Prostate gland (tissue), 1 donor: ENCODE data around the gene AMDHD2.

ENCODE experiments used
- POLR2A ChIP-seq: fragments of 450-650 bp; IDR thresholded peaks from one replicate; pipeline ENCODE4 v1.6.1; 2016; ENCODE audit warnings: antibody characterized with exemption, mild to moderate bottlenecking
- POLR2AphosphoS5 ChIP-seq: sonication (generic); formaldehyde crosslinking; IDR thresholded peaks from one replicate; pipeline ENCODE4 v1.6.1; 2017; ENCODE audit warnings: antibody characterized with exemption

DNA sequence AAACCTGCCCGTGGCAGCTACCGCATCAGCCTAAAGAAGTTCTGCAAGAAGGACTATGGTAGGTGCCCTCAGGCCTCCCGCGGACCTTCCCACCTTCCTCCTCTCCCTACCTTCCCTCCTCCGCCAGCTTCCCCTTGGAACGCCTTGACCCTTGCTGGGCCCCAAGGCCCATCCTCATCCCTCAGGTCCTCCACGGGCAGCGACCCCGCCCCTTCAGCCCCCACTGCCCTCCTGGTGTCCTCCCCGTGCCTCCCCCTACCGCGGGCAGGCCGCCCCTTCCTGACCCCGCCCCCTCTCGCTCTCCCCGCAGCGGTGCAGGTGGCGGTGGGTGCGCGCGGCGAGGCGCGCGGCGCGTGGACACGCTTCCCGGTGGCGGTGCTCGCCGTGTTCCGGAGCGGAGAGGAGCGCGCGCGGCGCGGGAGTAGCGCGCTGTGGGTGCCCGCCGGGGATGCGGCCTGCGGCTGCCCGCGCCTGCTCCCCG, 46.7 kb upstream of the AMDHD2 start:
- no peak for TF ChIP-seq POLR2A
- no peak for TF ChIP-seq POLR2AphosphoS5
